ENCODE measurements around the gene TEX19.
A peak's percentile ranks its signal among the peaks of the same experiment; 100 is the strongest.
"Not testable (repeated sequence)": the region's sequence is repeated elsewhere in the genome, so short reads cannot be mapped to it uniquely, and the experiment has no call there.

Gene TEX19

GRCh38 chr17:82408288-82408937, 49.4 kb downstream of the TEX19 start:
- in situ Hi-C loops (cut with HindIII; ENCODE audit: low sequenced_read_pairs) = no loop called here
- no peak for TF ChIP-seq CTCF (IDR thresholded peaks at IDR 0.05; ENCODE audit: low read depth, low read length)
- H3K4me3 ChIP-seq (ENCODE audit: low read depth, low read length) = no peak overlapping the region
- peak; percentile 39 for DNase-seq (ENCODE audit: low read depth, low spot score)

DNA sequence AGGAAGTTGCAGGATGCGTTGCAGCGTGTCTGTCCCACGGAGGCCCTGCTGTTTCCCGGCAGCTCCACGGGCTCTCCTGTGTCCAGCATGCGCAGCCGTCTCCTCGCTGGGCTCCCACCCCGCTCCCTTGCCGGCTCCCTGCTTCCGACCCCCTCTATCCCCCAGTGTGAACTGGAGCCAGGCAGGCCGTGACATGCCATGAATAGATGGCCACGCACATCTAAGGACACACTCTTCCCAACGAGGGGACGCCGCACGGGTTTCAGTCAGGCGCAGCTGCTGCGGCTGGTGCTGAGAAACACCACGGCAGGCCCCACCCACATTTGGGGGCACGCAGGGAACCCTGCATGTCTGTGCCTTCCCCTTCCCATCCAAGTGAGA, 49.9 kb downstream of the TEX19 start:
- H3K4me3 ChIP-seq (ENCODE audit: low read depth, low read length) = no peak overlapping the region
- TF ChIP-seq CTCF (IDR thresholded peaks at IDR 0.05; ENCODE audit: low read depth, low read length) = no peak
- in situ Hi-C loops (cut with HindIII; ENCODE audit: low sequenced_read_pairs) = no loop called here
- DNase-seq (ENCODE audit: low read depth, low spot score) = no peak

DNA sequence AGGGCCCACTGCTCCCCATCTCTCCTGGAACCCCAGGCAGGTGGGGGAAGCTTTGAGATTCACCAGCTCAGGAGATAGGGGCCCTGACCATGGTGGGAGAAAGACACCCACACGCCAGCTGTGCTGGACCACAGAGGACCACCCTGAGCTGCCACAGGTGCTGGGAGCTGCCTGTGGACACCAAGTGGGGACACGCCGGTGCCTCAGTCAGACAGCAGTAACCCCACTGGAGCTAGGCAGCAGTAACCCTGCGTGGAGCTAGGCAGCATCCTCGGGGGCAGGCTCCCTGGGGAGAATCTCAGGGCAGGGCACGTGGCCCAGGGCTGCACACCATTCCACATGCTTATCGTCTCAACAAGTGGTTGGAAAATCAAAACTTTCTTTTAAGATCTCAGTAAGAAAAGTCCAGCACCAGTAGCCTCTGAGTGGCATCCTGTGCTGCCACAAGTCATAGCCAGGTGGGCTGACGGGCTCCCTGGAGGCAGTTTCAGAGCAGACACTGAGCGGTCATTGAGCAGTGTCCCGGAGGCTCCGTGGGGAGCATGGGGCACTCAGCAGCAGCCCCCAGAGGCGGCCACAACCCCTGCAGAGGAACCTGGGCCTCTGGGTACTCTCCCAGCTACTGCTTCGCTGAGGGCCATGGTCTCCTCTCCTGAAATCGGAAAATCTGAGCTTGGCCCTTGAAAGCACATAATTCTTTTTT, 51.1 kb downstream of the TEX19 start:
- no peak for TF ChIP-seq CTCF (IDR thresholded peaks at IDR 0.05; ENCODE audit: low read depth, low read length)
- in situ Hi-C loops (cut with HindIII; ENCODE audit: low sequenced_read_pairs) = loop anchor here (10.0 kb wide), 1 partner anchor 65 kb away; no protein-coding TSS in a partner anchor
- no peak for DNase-seq (ENCODE audit: low read depth, low spot score)
- H3K4me3 ChIP-seq (ENCODE audit: low read depth, low read length) = no peak overlapping the region

- no peak overlapping the region for H3K4me3 ChIP-seq (ENCODE audit: low read depth, low read length)
- in situ Hi-C loops (cut with HindIII; ENCODE audit: low sequenced_read_pairs) = loop anchor here (10.0 kb wide), 1 partner anchor 67 kb away; no protein-coding TSS in a partner anchor
- no peak for DNase-seq (ENCODE audit: low read depth, low spot score)
- TF ChIP-seq CTCF (IDR thresholded peaks at IDR 0.05; ENCODE audit: low read depth, low read length) = no peak
Measured at GRCh38 chr17:82411396-82412053, 52.5 kb downstream of the TEX19 start.

DNA sequence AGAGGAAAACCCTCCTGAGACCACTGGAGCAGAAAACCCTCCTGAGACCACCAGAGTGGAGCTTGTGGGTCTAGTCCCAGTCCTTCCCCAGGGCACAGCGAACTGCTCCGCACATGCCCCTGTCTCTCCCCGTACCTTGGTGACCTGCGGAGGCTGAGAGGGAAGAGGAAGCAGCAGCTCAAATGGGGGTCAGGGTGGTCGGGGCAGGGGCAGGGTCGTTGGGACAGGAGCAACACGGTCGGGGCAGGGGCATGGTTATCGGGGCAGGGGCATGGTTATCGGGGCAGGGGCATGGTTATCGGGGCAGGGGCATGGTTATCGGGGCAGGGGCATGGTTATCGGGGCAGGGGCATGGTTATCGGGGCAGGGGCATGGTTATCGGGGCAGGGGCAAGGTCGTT, 53.0 kb downstream of the TEX19 start:
- H3K4me3 ChIP-seq (ENCODE audit: low read depth, low read length); DNase-seq (ENCODE audit: low read depth, low spot score): not testable (repeated sequence)
- in situ Hi-C loops (cut with HindIII; ENCODE audit: low sequenced_read_pairs) = loop anchor here (10.0 kb wide), 1 partner anchor 67 kb away; no protein-coding TSS in a partner anchor

GRCh38 chr17:82412535-82413520, 53.8 kb downstream of the TEX19 start:
- no peak overlapping the region for H3K4me3 ChIP-seq (ENCODE audit: low read depth, low read length)
- in situ Hi-C loops (cut with HindIII; ENCODE audit: low sequenced_read_pairs) = loop anchor here (10.0 kb wide), 1 partner anchor 68 kb away; no protein-coding TSS in a partner anchor
- no peak for DNase-seq (ENCODE audit: low read depth, low spot score)
- no peak for TF ChIP-seq CTCF (IDR thresholded peaks at IDR 0.05; ENCODE audit: low read depth, low read length)
